ENCODE data around the gene BCL2L13.
"Not testable (repeated sequence)": the region's sequence is repeated elsewhere in the genome, so short reads cannot be mapped to it uniquely, and the experiment has no call there.

DNA sequence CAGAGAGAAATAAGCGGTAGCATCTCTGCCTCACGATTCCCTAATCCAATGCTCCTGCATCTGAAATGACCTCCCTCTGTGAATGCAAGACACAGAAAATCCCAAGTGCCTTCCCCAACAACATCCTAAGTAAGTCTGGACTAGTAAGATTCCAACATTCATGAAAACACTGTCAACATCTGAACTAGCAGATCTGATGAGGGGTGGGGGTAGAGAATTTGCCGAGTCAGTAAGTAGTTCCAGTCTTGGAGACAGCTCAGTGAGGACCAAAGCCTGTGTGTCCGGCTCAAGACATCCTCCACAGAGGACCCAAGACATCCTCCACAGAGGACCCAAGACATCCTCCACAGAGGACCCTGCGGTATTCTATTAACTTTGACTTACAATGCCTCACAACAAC is 126.3 kb downstream of the BCL2L13 start:
- TF ChIP-seq EP300, POLR2A, POLR2AphosphoS5 (IDR thresholded peaks at IDR 0.05): not testable (repeated sequence)
- TF ChIP-seq, protein P1, sequence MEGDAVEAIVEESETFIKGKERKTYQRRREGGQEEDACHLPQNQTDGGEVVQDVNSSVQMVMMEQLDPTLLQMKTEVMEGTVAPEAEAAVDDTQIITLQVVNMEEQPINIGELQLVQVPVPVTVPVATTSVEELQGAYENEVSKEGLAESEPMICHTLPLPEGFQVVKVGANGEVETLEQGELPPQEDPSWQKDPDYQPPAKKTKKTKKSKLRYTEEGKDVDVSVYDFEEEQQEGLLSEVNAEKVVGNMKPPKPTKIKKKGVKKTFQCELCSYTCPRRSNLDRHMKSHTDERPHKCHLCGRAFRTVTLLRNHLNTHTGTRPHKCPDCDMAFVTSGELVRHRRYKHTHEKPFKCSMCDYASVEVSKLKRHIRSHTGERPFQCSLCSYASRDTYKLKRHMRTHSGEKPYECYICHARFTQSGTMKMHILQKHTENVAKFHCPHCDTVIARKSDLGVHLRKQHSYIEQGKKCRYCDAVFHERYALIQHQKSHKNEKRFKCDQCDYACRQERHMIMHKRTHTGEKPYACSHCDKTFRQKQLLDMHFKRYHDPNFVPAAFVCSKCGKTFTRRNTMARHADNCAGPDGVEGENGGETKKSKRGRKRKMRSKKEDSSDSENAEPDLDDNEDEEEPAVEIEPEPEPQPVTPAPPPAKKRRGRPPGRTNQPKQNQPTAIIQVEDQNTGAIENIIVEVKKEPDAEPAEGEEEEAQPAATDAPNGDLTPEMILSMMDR (IDR thresholded peaks at IDR 0.05), result not testable (repeated sequence)
